KBM-7 (cell line): ENCODE results near the gene IL15RA.

ENCODE experiments used
- DNase-seq: peaks from one replicate; pipeline ENCODE4 v3.0.0-alpha.2; 2015
- in situ Hi-C: fragments of 300-500 bp; cut with MboI; formaldehyde crosslinking; loops from 2 replicates; pipeline ENCODE4 v1.14.3; 2020; ENCODE audit warnings: low sequenced_read_pairs, low pct_unique_long_range_greater_than_20kb, mixed read lengths

IL15RA gene

GRCh38 chr10:5942001-5942400 lies 35.3 kb downstream of the IL15RA start:
- DNase-seq = no peak
- in situ Hi-C loops = no loop called here

GRCh38 chr10:5941579-5941978 lies 35.8 kb downstream of the IL15RA start:
- DNase-seq = no peak
- in situ Hi-C loops = no loop called here

GRCh38 chr10:5940807-5941218 lies 36.5 kb downstream of the IL15RA start:
- DNase-seq = peak; percentile 16
- in situ Hi-C loops = no loop called here

GRCh38 chr10:5938291-5938690 lies 39.1 kb downstream of the IL15RA start:
- no peak for DNase-seq

GRCh38 chr10:5937016-5937415 lies 40.3 kb downstream of the IL15RA start:
- DNase-seq = no peak
- in situ Hi-C loops = no loop called here

More at GRCh38 chr10:5938291-5938690, 39.1 kb downstream of the IL15RA start:
- in situ Hi-C loops = no loop called here

GRCh38 chr10:5935628-5936027 lies 41.7 kb downstream of the IL15RA start:
- in situ Hi-C loops = no loop called here

GRCh38 chr10:5933909-5934546 lies 43.3 kb downstream of the IL15RA start:
- no peak for DNase-seq
- in situ Hi-C loops = no loop called here

More at GRCh38 chr10:5935628-5936027, 41.7 kb downstream of the IL15RA start:
- no peak for DNase-seq

GRCh38 chr10:5932345-5932744 lies 45.0 kb downstream of the IL15RA start:
- in situ Hi-C loops = no loop called here

GRCh38 chr10:5930272-5930671 lies 47.1 kb downstream of the IL15RA start:
- no peak for DNase-seq
- in situ Hi-C loops = no loop called here

More at GRCh38 chr10:5932345-5932744, 45.0 kb downstream of the IL15RA start:
- no peak for DNase-seq

GRCh38 chr10:5929442-5929841 lies 47.9 kb downstream of the IL15RA start:
- in situ Hi-C loops = no loop called here
- no peak for DNase-seq

GRCh38 chr10:5927306-5927705 lies 50.0 kb downstream of the IL15RA start:
- DNase-seq = no peak
- in situ Hi-C loops = no loop called here

GRCh38 chr10:5924889-5925288 lies 52.5 kb downstream of the IL15RA start:
- in situ Hi-C loops = no loop called here
- no peak for DNase-seq

GRCh38 chr10:5921746-5922145 lies 55.6 kb downstream of the IL15RA start:
- in situ Hi-C loops = no loop called here
- DNase-seq = no peak

- in situ Hi-C loops = no loop called here
- no peak for DNase-seq
Measured at GRCh38 chr10:5919568-5919967, 57.8 kb downstream of the IL15RA start.

GRCh38 chr10:5918763-5919162 lies 58.6 kb downstream of the IL15RA start:
- DNase-seq = no peak
- in situ Hi-C loops = no loop called here

- DNase-seq = no peak
- in situ Hi-C loops = no loop called here
Measured at GRCh38 chr10:5917305-5917704, 60.0 kb downstream of the IL15RA start.

GRCh38 chr10:5915451-5915850 lies 61.9 kb downstream of the IL15RA start:
- in situ Hi-C loops = no loop called here

GRCh38 chr10:5913736-5914135 lies 63.6 kb downstream of the IL15RA start:
- DNase-seq = no peak
- in situ Hi-C loops = no loop called here

More at GRCh38 chr10:5915451-5915850, 61.9 kb downstream of the IL15RA start:
- DNase-seq = no peak

GRCh38 chr10:5911670-5912069 lies 65.7 kb downstream of the IL15RA start:
- in situ Hi-C loops = no loop called here

GRCh38 chr10:5910323-5911100 lies 66.8 kb downstream of the IL15RA start:
- in situ Hi-C loops = no loop called here
- DNase-seq = no peak

More at GRCh38 chr10:5911670-5912069, 65.7 kb downstream of the IL15RA start:
- DNase-seq = no peak
